ENCODE data around the gene RAB7A.
"Not testable (repeated sequence)": the region's sequence is repeated elsewhere in the genome, so short reads cannot be mapped to it uniquely, and the experiment has no call there.

The RAB7A gene

DNA sequence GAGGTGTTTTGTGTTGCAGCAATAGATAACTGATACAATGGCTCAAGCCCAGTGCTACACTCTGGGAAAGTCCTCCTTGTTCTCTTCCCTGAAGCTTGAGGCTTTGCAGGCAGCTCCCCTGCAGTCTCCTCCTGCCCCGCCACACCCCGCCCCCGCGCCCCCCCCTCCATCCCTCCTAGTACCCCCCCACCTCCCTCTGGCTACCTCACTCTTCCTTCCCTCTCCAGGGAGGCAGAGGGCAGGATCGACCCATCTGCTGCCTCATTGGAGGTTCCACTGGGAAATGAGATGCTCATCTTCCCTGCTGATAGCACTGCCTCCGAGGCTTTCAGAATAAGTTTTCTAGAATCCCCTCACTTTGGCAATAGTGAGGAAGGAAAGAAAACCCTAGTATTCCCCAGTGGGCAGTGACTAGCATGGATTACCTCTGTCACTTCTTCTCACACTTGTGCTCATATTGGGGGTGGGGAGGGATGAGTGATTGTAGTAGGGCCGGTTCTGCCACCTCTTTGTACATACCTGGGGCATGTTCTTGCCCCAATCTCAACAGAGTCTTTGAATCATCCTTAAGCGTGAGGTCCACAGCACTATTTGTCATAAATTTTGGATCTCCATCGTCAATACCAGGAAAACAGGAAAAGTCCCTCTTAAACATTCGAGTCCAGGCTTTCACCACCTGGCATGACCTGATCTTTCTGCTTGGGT is 16.3 kb upstream of the RAB7A start:
- ChIA-PET CTCF (interaction anchor here (1.2 to 1.7 kb wide), 2 partner anchors 9 to 55 kb away, joined by 3 to 4 read pairs; no protein-coding TSS in a partner anchor), POLR2A (interaction anchor here (0.6 kb wide), 1 partner anchor 222 kb away, joined by 3 read pairs; no protein-coding TSS in a partner anchor)
- DNase-seq (ENCODE audit: extremely low spot score): no peak
- TF ChIP-seq CTCF (IDR thresholded peaks at IDR 0.05; ENCODE audit: control extremely low read depth, extremely low read depth, low read depth, missing control alignments): no peak

- CTCF ChIA-PET: interaction anchor here (1.0 to 1.7 kb wide), 4 partner anchors 9 to 56 kb away, joined by 3 to 6 read pairs (median 4); no protein-coding TSS in a partner anchor
- POLR2A ChIA-PET: no interaction called here
- TF ChIP-seq CTCF (IDR thresholded peaks at IDR 0.05; ENCODE audit: control extremely low read depth, extremely low read depth, low read depth, missing control alignments): no peak
- DNase-seq (ENCODE audit: extremely low spot score): no peak
Observed at GRCh38 chr3:128710816-128711433, 15.1 kb upstream of the RAB7A start.

GRCh38 chr3:128712848-128713247 is 13.1 kb upstream of the RAB7A start:
- ChIA-PET POLR2A (no interaction called here), CTCF (no interaction called here)
- no peak for TF ChIP-seq CTCF (IDR thresholded peaks at IDR 0.05; ENCODE audit: control extremely low read depth, extremely low read depth, low read depth, missing control alignments)
- DNase-seq (ENCODE audit: extremely low spot score): no peak

- no peak for DNase-seq (ENCODE audit: extremely low spot score)
- CTCF ChIA-PET: interaction anchor here (0.6 to 1.7 kb wide), 5 partner anchors 11 to 97 kb away, joined by 3 to 6 read pairs (median 3); partner anchors contain the start of gene RAB7A
- POLR2A ChIA-PET: no interaction called here
- TF ChIP-seq CTCF (IDR thresholded peaks at IDR 0.05; ENCODE audit: control extremely low read depth, extremely low read depth, low read depth, missing control alignments): no peak
Observed at GRCh38 chr3:128714887-128715491, 11.0 kb upstream of the RAB7A start.

- POLR2A ChIA-PET; DNase-seq (ENCODE audit: extremely low spot score): not testable (repeated sequence)
- CTCF ChIA-PET: interaction anchor here (1.1 to 3.6 kb wide), 5 partner anchors 11 to 77 kb away, joined by 3 to 13 read pairs (median 5); no protein-coding TSS in a partner anchor
Observed at GRCh38 chr3:128718892-128719291, 7.1 kb upstream of the RAB7A start.

- DNase-seq (ENCODE audit: extremely low spot score): no peak
- ChIA-PET CTCF (no interaction called here), POLR2A (no interaction called here)
- TF ChIP-seq CTCF (IDR thresholded peaks at IDR 0.05; ENCODE audit: control extremely low read depth, extremely low read depth, low read depth, missing control alignments): no peak
Observed at GRCh38 chr3:128720891-128721290, 5.1 kb upstream of the RAB7A start.

- DNase-seq (ENCODE audit: extremely low spot score): no peak
- no peak for TF ChIP-seq CTCF (IDR thresholded peaks at IDR 0.05; ENCODE audit: control extremely low read depth, extremely low read depth, low read depth, missing control alignments)
- POLR2A ChIA-PET: no interaction called here
- CTCF ChIA-PET: interaction anchor here (3.7 kb wide), 1 partner anchor 43 kb away, joined by 19 read pairs; no protein-coding TSS in a partner anchor
Observed at GRCh38 chr3:128723477-128723876, 2.5 kb upstream of the RAB7A start.

Data from GM10248 (cell line).